Measurements from ENCODE around the gene AK9. TPM values are rescaled to one million over a fixed set of nuclear protein-coding genes. Genes with fewer than 3 reads are reported as not detected.

The AK9 gene
- total RNA-seq, 1 donor from 2014 or later: 5.4 TPM

DNA sequence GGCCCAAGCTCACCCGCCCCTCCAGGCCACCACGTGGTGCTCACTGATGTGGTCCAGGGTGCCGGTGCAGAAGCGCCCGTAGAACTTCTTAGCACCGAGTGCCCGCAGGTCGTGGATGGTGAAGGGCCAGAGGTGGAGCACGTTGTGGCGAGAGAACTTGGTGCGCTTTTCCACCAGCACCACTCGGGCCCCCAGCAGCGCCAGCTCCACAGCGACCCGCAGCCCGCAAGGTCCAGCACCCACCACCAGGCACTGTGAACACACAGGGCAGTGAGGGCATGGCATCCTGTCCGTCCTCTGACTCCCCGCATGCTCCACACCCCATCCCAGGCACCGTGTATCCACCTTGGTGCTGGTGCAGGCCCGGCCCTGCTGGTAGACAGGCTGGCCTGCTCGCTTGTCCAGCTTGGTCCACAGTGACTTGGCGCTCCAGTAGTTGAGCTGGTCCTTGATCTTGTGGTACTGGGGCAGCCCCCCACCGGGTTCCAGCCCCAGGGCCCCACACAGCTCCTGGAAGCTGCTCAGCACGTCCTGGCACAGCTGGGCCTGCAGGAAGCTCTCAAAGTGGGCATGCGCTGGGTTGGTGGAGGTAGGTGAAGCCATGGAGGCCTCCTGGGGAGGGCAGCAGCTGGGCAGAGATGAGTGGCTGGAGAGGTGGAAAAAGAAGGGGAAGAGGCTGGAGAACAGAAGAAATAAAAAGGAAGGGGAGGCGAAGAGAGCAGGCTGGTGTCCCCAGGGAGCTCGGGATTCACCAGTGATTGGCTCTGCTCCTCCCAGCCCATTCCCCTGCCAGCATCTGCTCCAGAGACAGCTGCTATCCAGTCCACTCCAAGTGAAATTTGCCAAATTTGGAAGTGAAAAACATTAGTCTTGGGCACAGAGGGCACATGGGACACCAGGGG is 237.2 kb downstream of the AK9 start:
- no peaks in the 10 kb centered on the region for H3K27me3 ChIP-seq (ENCODE audit: control insufficient read depth, insufficient read depth, low read length)
- peaks cover 3% of the 10 kb centered on the region for H3K36me3 ChIP-seq (ENCODE audit: control insufficient read depth, insufficient read depth, low read length)
- no peak for DNase-seq (ENCODE audit: low read depth)
- TF ChIP-seq, protein P1, sequence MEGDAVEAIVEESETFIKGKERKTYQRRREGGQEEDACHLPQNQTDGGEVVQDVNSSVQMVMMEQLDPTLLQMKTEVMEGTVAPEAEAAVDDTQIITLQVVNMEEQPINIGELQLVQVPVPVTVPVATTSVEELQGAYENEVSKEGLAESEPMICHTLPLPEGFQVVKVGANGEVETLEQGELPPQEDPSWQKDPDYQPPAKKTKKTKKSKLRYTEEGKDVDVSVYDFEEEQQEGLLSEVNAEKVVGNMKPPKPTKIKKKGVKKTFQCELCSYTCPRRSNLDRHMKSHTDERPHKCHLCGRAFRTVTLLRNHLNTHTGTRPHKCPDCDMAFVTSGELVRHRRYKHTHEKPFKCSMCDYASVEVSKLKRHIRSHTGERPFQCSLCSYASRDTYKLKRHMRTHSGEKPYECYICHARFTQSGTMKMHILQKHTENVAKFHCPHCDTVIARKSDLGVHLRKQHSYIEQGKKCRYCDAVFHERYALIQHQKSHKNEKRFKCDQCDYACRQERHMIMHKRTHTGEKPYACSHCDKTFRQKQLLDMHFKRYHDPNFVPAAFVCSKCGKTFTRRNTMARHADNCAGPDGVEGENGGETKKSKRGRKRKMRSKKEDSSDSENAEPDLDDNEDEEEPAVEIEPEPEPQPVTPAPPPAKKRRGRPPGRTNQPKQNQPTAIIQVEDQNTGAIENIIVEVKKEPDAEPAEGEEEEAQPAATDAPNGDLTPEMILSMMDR (IDR thresholded peaks at IDR 0.05; ENCODE audit: insufficient read depth, low read length, poor library complexity, severe bottlenecking): no peak
- no peak overlapping the region for H3K4me3 ChIP-seq (ENCODE audit: low read depth, low read length)

DNA sequence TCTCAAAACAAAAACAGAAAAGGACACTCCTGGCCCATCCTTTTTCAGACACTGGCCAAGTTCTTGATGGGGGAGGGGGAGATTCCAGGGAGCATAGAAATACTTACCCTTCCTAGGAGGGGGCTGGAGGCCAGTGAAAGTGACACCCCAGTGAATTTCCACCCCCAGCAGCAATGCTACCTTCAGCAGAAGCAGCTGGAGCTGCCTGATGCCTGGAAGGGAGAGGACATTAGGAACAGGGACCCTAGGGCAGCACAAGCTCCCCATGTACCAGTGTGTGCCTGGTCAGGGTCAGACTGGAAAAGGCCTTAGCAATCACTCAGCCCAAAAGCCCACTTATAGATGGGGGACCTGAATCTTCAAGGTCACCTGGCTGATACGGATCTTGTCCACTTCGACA is 237.8 kb downstream of the AK9 start:
- TF ChIP-seq, protein P1 (IDR thresholded peaks at IDR 0.05; ENCODE audit: insufficient read depth, low read length, poor library complexity, severe bottlenecking): no peak
- no peak for DNase-seq (ENCODE audit: low read depth)
- Histone ChIP-seq H3K4me3 (ENCODE audit: low read depth, low read length) (no peak overlapping the region), H3K36me3 (ENCODE audit: control insufficient read depth, insufficient read depth, low read length) (peaks cover 3% of the 10 kb centered on the region), H3K27me3 (ENCODE audit: control insufficient read depth, insufficient read depth, low read length) (no peaks in the 10 kb centered on the region)

DNA sequence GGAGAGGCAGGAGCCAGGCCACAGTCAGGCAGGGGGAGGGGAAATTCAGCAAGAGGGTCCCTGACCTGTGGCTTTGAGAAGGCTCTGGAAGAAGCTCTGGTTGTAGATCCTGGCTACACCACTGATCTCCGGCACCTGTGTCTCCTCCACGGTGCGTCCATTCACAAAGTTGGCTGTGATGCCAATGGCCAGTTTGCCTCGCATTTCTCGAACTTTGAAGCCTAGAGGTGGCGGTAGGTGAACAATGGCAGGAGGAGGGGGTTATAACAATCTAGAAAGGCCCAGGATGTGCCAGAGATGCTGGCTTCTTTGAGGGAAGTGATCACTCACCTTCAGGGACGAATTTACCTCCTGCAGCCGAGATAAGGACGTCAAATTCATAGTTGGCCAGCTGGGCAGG is 238.8 kb downstream of the AK9 start:
- DNase-seq (ENCODE audit: low read depth): no peak
- TF ChIP-seq, protein P1 (IDR thresholded peaks at IDR 0.05; ENCODE audit: insufficient read depth, low read length, poor library complexity, severe bottlenecking): no peak
- Histone ChIP-seq H3K36me3 (ENCODE audit: control insufficient read depth, insufficient read depth, low read length) (peaks cover 3% of the 10 kb centered on the region), H3K4me3 (ENCODE audit: low read depth, low read length) (no peak overlapping the region), H3K27me3 (ENCODE audit: control insufficient read depth, insufficient read depth, low read length) (no peaks in the 10 kb centered on the region)

- H3K27me3 ChIP-seq (ENCODE audit: control insufficient read depth, insufficient read depth, low read length): no peaks in the 10 kb centered on the region
- TF ChIP-seq, protein P1 (IDR thresholded peaks at IDR 0.05; ENCODE audit: insufficient read depth, low read length, poor library complexity, severe bottlenecking): no peak
- H3K4me3 ChIP-seq (ENCODE audit: low read depth, low read length): no peak overlapping the region
- DNase-seq (ENCODE audit: low read depth): no peak
- H3K36me3 ChIP-seq (ENCODE audit: control insufficient read depth, insufficient read depth, low read length): peaks cover 3% of the 10 kb centered on the region
Observed at GRCh38 chr6:109451376-109451775, 239.6 kb downstream of the AK9 start.

DNA sequence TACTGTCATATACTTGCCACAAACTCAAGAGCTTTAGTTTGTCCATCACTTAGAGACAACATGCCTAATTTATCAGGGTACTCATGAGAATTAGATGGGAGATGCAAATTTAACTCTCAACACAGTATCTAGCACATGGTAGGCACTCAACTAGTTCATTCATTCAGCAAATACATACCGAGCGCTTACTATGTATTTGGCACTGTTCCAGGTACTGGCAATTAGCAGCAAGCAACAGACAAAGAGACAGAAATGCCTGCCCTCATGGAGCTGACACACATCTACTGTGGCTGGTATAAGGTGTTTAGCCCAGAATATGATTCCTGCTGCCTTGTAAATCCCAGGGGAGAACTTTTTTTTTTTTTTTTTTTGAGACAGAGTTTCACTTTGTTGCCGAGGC is 240.2 kb downstream of the AK9 start:
- no peak for DNase-seq (ENCODE audit: low read depth)
- no peaks in the 10 kb centered on the region for H3K27me3 ChIP-seq (ENCODE audit: control insufficient read depth, insufficient read depth, low read length)
- TF ChIP-seq, protein P1 (IDR thresholded peaks at IDR 0.05; ENCODE audit: insufficient read depth, low read length, poor library complexity, severe bottlenecking): no peak
- H3K4me3 ChIP-seq (ENCODE audit: low read depth, low read length): no peak overlapping the region
- H3K36me3 ChIP-seq (ENCODE audit: control insufficient read depth, insufficient read depth, low read length): peaks cover 3% of the 10 kb centered on the region
